Left lung (tissue), 10 donors: ENCODE measurements around the gene PLA2G6. TPM values are rescaled to one million over a fixed set of nuclear protein-coding genes. Genes with fewer than 3 reads are reported as not detected.

Source experiments
- ATAC-seq: fragments of 200-7000 bp; cut with Tn5 transposase; one replicate; pipeline ENCODE4 v1.9.1; 2020; ENCODE audit warnings: moderate library complexity
- DNase-seq, 4 donors: peaks; one replicate each; pipeline ENCODE4 v3.0.0-alpha.2; 2013 to 2020
- H3K27ac ChIP-seq, 2 donors: fragments of 200-600 bp; sonication (generic) in 1 of 2; one replicate each; pipeline versions ENCODE4 v1.5.0 to v1.8.0; 2020 to 2021
- H3K27me3 ChIP-seq, 2 donors: fragments of 200-600 bp; sonication (generic) in 1 of 2; one replicate each; pipeline versions ENCODE4 v1.5.0 to v1.8.0; 2020 to 2021
- H3K36me3 ChIP-seq, 2 donors: fragments of 200-600 bp; sonication (generic) in 1 of 2; one replicate each; pipeline versions ENCODE4 v1.5.0 to v1.8.0; 2020 to 2021
- H3K4me1 ChIP-seq, 2 donors: fragments of 200-600 bp; one replicate each; pipeline ENCODE4 v1.8.0; 2021
- H3K4me3 ChIP-seq, 2 donors: fragments of 200-600 bp; sonication (generic) in 1 of 2; one replicate each; pipeline versions ENCODE4 v1.5.0 to v1.8.0; 2020 to 2021; ENCODE audit warnings: mild to moderate bottlenecking in 1 of 2
- H3K9me3 ChIP-seq, 2 donors: fragments of 200-600 bp; sonication (generic) in 1 of 2; one replicate each; pipeline versions ENCODE4 v1.5.0 to v1.8.0; 2020 to 2021
- intact Hi-C, 2 donors: fragments of 100-400 bp; cut with DNase I; formaldehyde crosslinking; loops; one replicate each; pipeline versions ENCODE4 v1.11.2 to v1.14.2; 2022
- polyA plus RNA-seq, 6 donors: library from polyadenylated mRNA; unstranded; fragments of 120-200 nt; gene quantifications; one replicate each; pipeline ENCODE4 v1.2.1, GENCODE V29; 2013; ENCODE audit not compliant: insufficient read length in 6 of 6
- total RNA-seq, 2 donors: library from RNA; stranded (reverse); fragmentation: NEBNext Ultra II Directional; extraction: Animal tissue kit (Norgen Biotek cat#: 25700); gene quantifications; one replicate each; pipeline ENCODE4 v1.2.1, GENCODE V29; 2021
- TF ChIP-seq, protein P1 (sequence below), 2 donors: fragments of 200-600 bp; sonication (generic) in 1 of 2; IDR thresholded peaks; one replicate each; pipeline versions ENCODE4 v1.5.0 to v1.8.0; 2021; ENCODE audit warnings: antibody characterized with exemption in 2 of 2
- donor health status: DM: no; HTN: yes; CAD: no.
- donor health status: DM: no; HTN: no; CAD: no.

Gene PLA2G6
- total and polyA plus RNA-seq, 8 donors, result 29.8 to 44.1 (median 35.7) TPM

DNA sequence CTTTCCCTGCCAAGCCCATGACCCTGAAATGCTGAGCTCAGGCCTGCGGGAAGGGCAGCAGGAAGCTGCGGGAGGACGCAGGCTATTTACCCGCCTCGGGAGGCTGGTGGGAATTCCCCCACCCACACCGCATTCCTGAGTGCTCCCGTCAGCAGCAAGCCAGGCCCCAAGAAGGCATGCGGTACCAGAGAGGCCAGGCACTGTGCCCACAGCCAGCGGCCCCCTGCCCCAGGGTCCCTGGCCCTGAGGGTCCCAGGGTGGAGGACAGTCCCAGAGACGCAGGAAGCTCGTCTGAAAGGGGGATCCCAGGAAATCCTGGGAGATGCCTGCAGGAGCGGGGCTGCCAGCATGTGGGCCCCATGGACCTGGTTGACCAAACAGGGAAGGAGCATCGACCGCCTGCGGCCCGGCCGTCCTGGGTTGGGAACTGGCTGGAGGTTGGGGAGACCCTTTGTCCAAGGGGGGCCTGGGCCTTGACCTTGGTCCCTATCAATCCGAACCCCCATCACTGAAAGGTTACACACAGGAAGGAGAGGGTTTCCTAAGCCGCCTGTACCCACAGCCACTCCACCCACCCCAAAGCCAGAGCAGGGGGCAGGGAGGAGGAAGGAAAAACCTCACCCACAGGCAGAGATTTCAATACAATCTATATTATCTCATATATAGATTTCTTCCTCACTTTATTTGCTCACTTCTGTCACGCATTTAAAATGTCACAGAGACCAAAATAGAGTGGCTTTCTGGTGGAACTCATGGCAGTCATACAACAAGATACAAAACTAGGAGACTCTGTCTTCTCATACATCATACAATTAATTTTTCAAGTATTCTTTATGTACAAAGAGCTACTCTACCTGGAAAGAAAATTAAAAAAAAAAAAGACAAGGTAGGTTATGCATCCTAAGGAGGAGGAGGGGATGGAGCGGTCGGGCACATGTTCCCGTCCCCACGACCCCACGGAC, 37.3 kb upstream of the PLA2G6 start:
- TF ChIP-seq, protein P1, sequence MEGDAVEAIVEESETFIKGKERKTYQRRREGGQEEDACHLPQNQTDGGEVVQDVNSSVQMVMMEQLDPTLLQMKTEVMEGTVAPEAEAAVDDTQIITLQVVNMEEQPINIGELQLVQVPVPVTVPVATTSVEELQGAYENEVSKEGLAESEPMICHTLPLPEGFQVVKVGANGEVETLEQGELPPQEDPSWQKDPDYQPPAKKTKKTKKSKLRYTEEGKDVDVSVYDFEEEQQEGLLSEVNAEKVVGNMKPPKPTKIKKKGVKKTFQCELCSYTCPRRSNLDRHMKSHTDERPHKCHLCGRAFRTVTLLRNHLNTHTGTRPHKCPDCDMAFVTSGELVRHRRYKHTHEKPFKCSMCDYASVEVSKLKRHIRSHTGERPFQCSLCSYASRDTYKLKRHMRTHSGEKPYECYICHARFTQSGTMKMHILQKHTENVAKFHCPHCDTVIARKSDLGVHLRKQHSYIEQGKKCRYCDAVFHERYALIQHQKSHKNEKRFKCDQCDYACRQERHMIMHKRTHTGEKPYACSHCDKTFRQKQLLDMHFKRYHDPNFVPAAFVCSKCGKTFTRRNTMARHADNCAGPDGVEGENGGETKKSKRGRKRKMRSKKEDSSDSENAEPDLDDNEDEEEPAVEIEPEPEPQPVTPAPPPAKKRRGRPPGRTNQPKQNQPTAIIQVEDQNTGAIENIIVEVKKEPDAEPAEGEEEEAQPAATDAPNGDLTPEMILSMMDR (IDR thresholded peaks at IDR 0.05), result no peak
- H3K27ac ChIP-seq, result peak overlapping the region; percentile 79 to 88
- no peaks in the 10 kb centered on the region for H3K9me3 ChIP-seq
- peaks cover 28 to 55% of the 10 kb centered on the region in 2 donors for H3K4me1 ChIP-seq
- ATAC-seq, result peak; percentile 86
- H3K27me3 ChIP-seq, result no peaks in the 10 kb centered on the region
- H3K36me3 ChIP-seq, result peaks cover 0 to 62% of the 10 kb centered on the region in 2 donors
- peak in 3 of 4 donors; percentile 83 to 93 (median 87) for DNase-seq
- H3K4me3 ChIP-seq, result no peak overlapping the region
- intact Hi-C loops, result no loop called here

DNA sequence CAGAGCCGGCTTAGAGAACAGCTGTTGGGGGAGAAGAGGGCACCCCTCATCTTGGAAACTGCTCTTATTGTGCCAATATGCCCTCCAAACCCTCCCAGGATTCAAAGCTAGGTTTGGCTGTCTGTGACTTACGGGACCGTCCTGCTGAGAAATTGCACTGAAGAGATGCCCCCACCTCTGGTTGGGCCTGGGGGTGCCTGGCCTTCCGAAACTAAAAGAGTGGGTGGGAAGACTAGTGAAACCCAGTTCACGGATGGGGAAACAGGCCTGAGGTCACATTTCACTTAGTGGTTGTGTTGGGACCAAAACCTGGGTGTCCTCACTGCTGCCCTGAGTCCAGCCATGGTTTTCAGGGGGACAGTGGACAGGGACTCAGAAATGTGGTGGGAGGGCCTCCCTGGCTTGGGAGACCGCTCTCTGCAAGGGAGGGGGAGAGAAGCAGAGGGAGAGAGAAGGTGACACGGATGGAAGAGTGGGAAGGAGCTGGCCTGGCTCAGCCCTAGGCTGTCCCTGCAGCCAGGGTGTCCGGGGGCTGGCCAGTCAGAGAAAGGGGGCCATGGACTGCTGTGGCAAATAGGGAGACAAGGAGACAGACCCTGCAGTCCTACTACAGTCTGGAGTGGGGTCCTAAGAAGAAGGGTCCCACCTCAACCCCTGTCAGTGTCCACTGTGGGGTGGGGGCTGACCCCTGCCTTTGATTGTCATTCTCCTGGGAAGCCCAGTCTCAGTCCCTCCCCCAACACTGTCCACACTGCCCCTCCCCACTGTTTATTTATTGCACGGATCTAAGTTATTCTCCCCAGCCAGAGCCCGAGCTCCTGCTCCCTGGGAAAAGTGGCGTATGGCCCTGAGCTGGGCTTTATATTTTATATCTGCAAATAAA, 33.8 kb upstream of the PLA2G6 start:
- no peak overlapping the region for H3K4me3 ChIP-seq
- DNase-seq (no peak), ATAC-seq (no peak)
- H3K4me1 ChIP-seq, result peaks cover 31 to 66% of the 10 kb centered on the region in 2 donors
- no peak overlapping the region for H3K27ac ChIP-seq
- peaks cover 0 to 30% of the 10 kb centered on the region in 2 donors for H3K36me3 ChIP-seq
- H3K9me3 ChIP-seq, result no peaks in the 10 kb centered on the region
- H3K27me3 ChIP-seq, result no peaks in the 10 kb centered on the region
- intact Hi-C loops, result no loop called here
- TF ChIP-seq, protein P1 (IDR thresholded peaks at IDR 0.05), result no peak

DNA sequence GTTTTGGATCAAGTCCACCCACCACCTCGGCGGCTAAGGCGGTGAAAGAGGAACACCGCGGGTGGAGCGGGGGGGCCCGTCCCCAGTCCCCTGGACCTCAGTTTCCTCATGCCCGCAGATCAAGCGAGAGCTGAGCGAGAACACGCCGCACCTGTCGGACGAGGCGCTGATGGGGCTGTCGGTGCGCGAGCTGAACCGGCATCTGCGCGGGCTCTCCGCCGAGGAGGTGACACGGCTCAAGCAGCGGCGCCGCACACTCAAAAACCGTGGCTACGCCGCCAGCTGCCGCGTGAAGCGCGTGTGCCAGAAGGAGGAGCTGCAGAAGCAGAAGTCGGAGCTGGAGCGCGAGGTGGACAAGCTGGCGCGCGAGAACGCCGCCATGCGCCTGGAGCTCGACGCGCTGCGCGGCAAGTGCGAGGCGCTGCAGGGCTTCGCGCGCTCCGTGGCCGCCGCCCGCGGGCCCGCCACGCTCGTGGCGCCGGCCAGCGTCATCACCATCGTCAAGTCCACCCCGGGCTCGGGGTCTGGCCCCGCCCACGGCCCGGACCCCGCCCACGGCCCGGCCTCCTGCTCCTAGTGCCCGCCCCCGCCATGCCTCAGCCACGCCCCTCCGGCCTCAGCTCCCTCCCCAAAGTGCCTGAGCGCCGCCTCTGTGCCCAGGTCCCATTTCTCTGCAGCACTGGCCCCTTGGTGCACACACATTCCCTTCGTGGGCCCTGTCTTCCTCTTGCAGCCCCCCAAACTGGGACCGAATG, 32.8 kb upstream of the PLA2G6 start:
- DNase-seq (peak in 3 of 4 donors; percentile 73 to 91 (median 78)), ATAC-seq (peak; percentile 68)
- H3K27ac ChIP-seq, result peak overlapping the region in 1 of 2 donors; percentile 65
- H3K4me1 ChIP-seq, result peaks cover 25 to 65% of the 10 kb centered on the region in 2 donors
- no peaks in the 10 kb centered on the region for H3K27me3 ChIP-seq
- no peaks in the 10 kb centered on the region for H3K9me3 ChIP-seq
- intact Hi-C loops, result no loop called here
- H3K36me3 ChIP-seq, result peaks cover 0 to 25% of the 10 kb centered on the region in 2 donors
- H3K4me3 ChIP-seq, result peak overlapping the region; percentile 1 to 22
- TF ChIP-seq, protein P1 (IDR thresholded peaks at IDR 0.05), result no peak

DNA sequence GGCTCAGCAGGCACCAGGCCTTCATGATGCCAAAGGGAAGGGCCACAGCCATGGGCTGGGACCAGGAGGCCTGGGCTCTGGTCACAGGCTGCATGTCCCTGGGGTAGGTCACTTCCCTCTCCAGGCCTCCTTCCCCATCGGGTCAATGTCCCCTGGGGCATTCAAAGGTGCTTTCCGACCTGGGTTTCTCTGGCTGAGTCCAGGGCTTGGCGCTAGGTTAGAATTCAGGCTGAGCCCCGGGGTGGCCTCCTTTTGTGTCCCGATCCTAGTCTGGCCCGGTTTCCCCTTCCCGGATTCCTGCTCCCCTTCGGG, 32.3 kb upstream of the PLA2G6 start:
- peak; percentile 8 for ATAC-seq
- Histone ChIP-seq H3K27me3 (no peaks in the 10 kb centered on the region), H3K36me3 (peaks cover 0 to 25% of the 10 kb centered on the region in 2 donors), H3K9me3 (no peaks in the 10 kb centered on the region), H3K27ac (peak overlapping the region in 1 of 2 donors; percentile 65), H3K4me3 (peak overlapping the region in 1 of 2 donors; percentile 22), H3K4me1 (peaks cover 20 to 64% of the 10 kb centered on the region in 2 donors)
- no peak for DNase-seq
- TF ChIP-seq, protein P1 (IDR thresholded peaks at IDR 0.05), result no peak
- intact Hi-C loops, result no loop called here
